ES-I3 (cell line): ENCODE measurements around the gene CYLD.
A peak's percentile ranks its signal among the peaks of the same experiment; 100 is the strongest.

Experiments
- H3K36me3 ChIP-seq: 2 replicates; pipeline ENCODE4 v1.6.1; 2013; ENCODE audit warnings: mild to moderate bottlenecking, low read length, control low read depth, moderate library complexity; ENCODE audit not compliant: insufficient read depth
- H3K4me1 ChIP-seq: 2 replicates; pipeline ENCODE4 v1.6.1; 2013; ENCODE audit warnings: mild to moderate bottlenecking, control low read depth, low read length; ENCODE audit not compliant: insufficient read depth
- H3K9ac ChIP-seq: 2 replicates; pipeline ENCODE4 v1.6.1; 2013; ENCODE audit warnings: low read depth, mild to moderate bottlenecking, low read length, moderate library complexity
- H3K9me3 ChIP-seq: 2 replicates; pipeline ENCODE4 v1.6.1; 2013; ENCODE audit warnings: mild to moderate bottlenecking, low read length, moderate library complexity; ENCODE audit not compliant: control insufficient read depth, insufficient read depth

Gene CYLD

GRCh38 chr16:50741781-50742575 is at the start of gene CYLD:
CYLD (plus strand) TSS chr16:50742086; CDS start chr16:50749699, 7,613 bp downstream.
- no peaks in the 10 kb centered on the region; the same call in 1 of the 2 replicates for H3K36me3 ChIP-seq
- H3K9me3 ChIP-seq: no peaks in the 10 kb centered on the region
- H3K9ac ChIP-seq: peak within 1 kb of the TSS; percentile 64
- H3K4me1 ChIP-seq: peaks cover 15% of the 10 kb centered on the region; the same call in 1 of the 2 replicates

DNA sequence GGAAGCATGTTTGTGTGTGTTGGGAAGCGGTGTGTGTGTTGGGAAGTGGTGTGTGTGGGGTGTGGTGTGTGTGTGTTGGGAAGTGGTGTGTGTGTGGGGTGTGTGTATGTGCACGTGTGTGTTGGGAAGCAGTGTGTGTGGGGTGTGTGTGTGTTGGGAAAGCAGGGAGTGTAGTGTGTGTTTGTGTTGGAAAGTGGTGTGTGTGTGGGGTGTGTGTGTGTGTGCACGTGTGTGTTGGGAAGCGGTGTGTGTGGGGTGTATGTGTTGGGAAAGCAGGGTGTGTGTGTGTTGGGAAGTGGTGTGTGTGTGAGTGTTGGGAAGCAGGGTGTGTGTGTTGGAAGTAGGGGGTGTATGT is 49.3 kb upstream of the CYLD start:
- Histone ChIP-seq H3K4me1 (no peaks in the 10 kb centered on the region; the same call in 1 of the 2 replicates), H3K9ac (no peak overlapping the region), H3K9me3 (no peaks in the 10 kb centered on the region), H3K36me3 (no peaks in the 10 kb centered on the region)

GRCh38 chr16:50692999-50693781 is 48.7 kb upstream of the CYLD start, which contains the start of gene NOD2:
NOD2 (plus strand) TSS chr16:50693606; CDS start chr16:50699496, 5,890 bp downstream.
- Histone ChIP-seq H3K9ac (peak within 1 kb of the TSS; percentile 45), H3K9me3 (no peaks in the 10 kb centered on the region), H3K36me3 (no peaks in the 10 kb centered on the region), H3K4me1 (no peaks in the 10 kb centered on the region; the same call in 1 of the 2 replicates)

- Histone ChIP-seq H3K9ac (no peak overlapping the region), H3K36me3 (no peaks in the 10 kb centered on the region), H3K4me1 (no peaks in the 10 kb centered on the region; the same call in 1 of the 2 replicates), H3K9me3 (no peaks in the 10 kb centered on the region)
These were observed 47.7 kb upstream of the CYLD start for GRCh38 chr16:50694206-50694605.

DNA sequence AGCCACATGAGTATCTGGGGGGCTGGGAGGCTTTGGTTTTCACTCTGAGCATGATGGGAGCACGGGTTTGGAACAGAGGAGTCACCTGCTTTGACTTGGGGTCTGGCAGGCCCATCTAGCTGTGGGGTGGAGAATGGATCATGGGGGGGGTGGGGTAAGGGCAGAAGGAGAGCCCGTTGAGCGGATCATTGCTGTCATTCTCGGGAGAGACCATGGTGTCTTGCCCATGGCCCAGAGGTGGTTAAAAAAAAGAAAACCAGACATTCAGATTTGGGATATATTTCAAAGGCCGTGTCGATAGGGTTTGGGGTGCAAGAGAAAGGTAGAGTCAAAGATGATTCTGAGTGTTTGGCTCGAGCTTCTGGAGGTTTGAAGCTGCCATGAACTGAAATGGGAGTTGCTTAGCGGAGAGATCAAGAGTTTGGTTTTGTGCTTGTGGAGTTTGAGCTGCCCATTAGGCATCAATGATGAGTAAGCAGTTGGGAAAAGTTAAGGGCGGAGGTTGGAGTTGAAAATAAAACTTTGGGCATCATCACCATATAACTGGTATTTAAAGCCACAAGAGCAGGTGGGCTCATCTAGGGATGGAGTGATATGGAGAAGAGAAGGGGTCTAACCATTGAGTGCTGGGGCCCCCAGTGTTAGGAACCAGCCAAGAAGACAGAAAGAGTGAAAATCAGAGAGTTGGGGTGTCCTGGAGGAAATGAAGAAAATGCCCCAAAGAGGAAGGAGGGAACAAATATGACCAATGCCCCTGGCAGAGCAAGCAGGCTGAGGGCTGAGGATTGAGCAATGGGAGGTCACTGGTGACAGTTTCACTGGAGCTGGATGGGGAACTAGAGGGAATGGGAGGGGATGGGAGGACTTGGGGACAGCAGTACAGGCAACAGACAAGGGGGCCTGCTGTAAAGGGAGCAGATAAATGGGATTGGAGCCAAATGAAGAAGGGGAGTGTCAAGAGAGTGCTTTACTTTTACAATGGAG is 46.6 kb upstream of the CYLD start:
- Histone ChIP-seq H3K9me3 (no peaks in the 10 kb centered on the region), H3K36me3 (no peaks in the 10 kb centered on the region), H3K9ac (no peak overlapping the region), H3K4me1 (no peaks in the 10 kb centered on the region; the same call in 1 of the 2 replicates)

DNA sequence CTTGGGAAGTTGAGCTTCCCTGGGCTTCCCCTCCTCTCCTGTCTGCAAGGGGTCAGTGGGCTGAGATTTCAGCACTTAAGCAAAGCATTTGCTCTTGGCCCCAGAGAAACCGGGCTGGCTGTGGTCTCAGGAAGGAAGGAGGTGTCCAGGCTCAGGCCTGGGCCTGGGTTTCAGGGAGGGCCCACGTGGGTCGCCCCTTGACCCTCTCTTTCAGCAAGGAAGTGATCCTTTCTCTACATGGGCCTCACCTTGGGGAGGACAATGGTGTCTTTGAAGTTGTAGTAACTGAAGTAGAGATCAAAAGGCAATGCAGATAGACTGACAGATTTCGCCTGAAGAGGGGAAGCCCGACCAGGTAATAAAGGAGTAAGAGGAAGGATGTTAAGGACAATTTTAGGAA is 45.8 kb upstream of the CYLD start:
- H3K9ac ChIP-seq: no peak overlapping the region

GRCh38 chr16:50696575-50697420 is 45.1 kb upstream of the CYLD start:
- Histone ChIP-seq H3K4me1 (no peaks in the 10 kb centered on the region; the same call in 1 of the 2 replicates), H3K9me3 (no peaks in the 10 kb centered on the region), H3K9ac (no peak overlapping the region), H3K36me3 (no peaks in the 10 kb centered on the region)

More for the DNA sequence above, 45.8 kb upstream of the CYLD start:
- no peaks in the 10 kb centered on the region for H3K36me3 ChIP-seq
- no peaks in the 10 kb centered on the region; the same call in 1 of the 2 replicates for H3K4me1 ChIP-seq
- H3K9me3 ChIP-seq: no peaks in the 10 kb centered on the region

GRCh38 chr16:50697421-50697715 is 44.5 kb upstream of the CYLD start:
- Histone ChIP-seq H3K4me1 (no peaks in the 10 kb centered on the region; the same call in 1 of the 2 replicates), H3K9me3 (no peaks in the 10 kb centered on the region), H3K9ac (no peak overlapping the region), H3K36me3 (no peaks in the 10 kb centered on the region)

DNA sequence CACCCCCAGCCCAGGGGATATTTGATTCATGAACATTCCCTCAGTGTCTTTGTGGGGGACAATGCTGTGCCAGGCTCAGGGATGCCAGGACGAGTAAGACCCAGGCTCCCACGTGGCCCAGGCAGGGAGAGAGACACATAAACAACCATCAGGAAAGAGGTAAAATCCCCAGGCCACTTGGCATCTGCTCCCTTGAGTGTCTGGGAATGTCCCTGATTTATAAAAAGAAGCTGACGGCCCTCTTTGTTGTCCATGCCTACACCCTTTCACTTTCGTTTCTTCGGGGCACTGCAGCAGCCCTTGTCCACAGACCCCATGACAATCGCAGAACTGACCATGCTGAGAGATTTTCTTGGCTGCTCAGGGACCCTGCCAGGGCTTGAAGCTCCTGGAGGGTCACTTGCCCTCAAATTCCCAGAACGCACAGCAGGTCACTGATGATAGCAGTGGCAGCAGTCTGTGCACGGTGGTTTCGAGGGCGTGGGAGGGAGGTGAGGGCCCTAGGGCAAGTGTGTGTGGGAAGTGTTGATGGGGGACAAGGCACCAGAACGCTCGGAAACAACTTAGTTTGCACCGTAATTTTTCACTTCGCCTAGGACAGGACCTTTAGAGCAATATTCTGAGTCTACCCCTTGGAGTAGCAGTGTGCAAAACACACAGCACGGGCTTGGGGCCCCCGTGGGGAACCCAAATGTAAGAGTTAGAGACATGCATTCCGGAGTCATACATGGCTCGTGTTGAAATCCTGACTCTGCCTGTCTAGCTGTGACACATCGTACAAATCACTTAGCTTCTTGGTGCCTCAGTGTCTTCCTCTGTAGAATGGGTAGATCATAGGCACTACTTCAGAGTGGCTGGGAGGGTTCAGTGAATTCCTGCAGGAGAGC is 43.8 kb upstream of the CYLD start:
- Histone ChIP-seq H3K9me3 (no peaks in the 10 kb centered on the region), H3K9ac (no peak overlapping the region), H3K4me1 (no peaks in the 10 kb centered on the region; the same call in 1 of the 2 replicates), H3K36me3 (no peaks in the 10 kb centered on the region)

DNA sequence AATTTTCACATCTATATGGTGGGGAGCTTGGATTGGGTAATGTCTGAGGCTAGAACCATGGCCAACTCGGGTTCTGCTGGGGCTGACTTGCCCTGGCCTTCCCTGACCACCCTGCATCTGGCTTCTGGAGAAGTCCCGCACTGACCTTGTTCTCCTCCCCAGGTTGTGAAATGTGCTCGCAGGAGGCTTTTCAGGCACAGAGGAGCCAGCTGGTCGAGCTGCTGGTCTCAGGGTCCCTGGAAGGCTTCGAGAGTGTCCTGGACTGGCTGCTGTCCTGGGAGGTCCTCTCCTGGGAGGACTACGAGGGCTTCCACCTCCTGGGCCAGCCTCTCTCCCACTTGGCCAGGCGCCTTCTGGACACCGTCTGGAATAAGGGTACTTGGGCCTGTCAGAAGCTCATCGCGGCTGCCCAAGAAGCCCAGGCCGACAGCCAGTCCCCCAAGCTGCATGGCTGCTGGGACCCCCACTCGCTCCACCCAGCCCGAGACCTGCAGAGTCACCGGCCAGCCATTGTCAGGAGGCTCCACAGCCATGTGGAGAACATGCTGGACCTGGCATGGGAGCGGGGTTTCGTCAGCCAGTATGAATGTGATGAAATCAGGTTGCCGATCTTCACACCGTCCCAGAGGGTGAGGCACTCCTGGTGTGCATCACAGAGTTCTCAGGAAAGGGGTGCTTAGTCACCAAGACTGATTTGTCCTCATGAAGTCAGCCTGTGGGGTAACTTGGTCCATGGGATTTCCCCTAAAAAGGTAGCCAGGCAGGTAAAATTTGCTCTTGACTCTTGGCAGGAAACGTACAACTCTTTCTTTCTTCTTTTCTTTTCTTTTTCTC is 42.3 kb upstream of the CYLD start:
- no peaks in the 10 kb centered on the region for H3K36me3 ChIP-seq
- H3K9ac ChIP-seq: no peak overlapping the region
- no peaks in the 10 kb centered on the region for H3K4me1 ChIP-seq
- no peaks in the 10 kb centered on the region for H3K9me3 ChIP-seq

GRCh38 chr16:50702725-50703124 is 39.2 kb upstream of the CYLD start:
- H3K9ac ChIP-seq: no peak overlapping the region
- H3K36me3 ChIP-seq: no peaks in the 10 kb centered on the region
- no peaks in the 10 kb centered on the region for H3K4me1 ChIP-seq
- H3K9me3 ChIP-seq: peaks cover 5% of the 10 kb centered on the region; the same call in 1 of the 2 replicates

GRCh38 chr16:50704245-50704644 is 37.6 kb upstream of the CYLD start:
- H3K9ac ChIP-seq: no peak overlapping the region
- H3K4me1 ChIP-seq: no peaks in the 10 kb centered on the region
- peaks cover 5% of the 10 kb centered on the region; the same call in 1 of the 2 replicates for H3K9me3 ChIP-seq
- no peaks in the 10 kb centered on the region for H3K36me3 ChIP-seq
